ENCODE results near the gene ZNF679.

- TF ChIP-seq CTCF (IDR thresholded peaks at IDR 0.05) (peak; percentile 54 to 76 (median 61)), POLR2A (IDR thresholded peaks at IDR 0.05) (no peak), POLR2AphosphoS5 (IDR thresholded peaks at IDR 0.05) (no peak)
These were observed 45.0 kb upstream of the ZNF679 start for GRCh38 chr7:64183126-64183742.
